Immature natural killer cell (primary cell): ENCODE data around the gene CNOT6L. TPM values are rescaled to one million over a fixed set of nuclear protein-coding genes. Genes with fewer than 3 reads are reported as not detected.
"Not testable (repeated sequence)": the region's sequence is repeated elsewhere in the genome, so short reads cannot be mapped to it uniquely, and the experiment has no call there.

Source experiments
- DNase-seq, 3 donors: peaks; one replicate each; pipeline ENCODE4 v3.0.0; 2022; ENCODE audit warnings: mixed read lengths in 1 of 3
- H3K27ac Mint-ChIP-seq, 6 donors: one replicate each; pipeline ENCODE4 v1.8.0; 2020; ENCODE audit warnings: mixed read lengths in 6 of 6, mild to moderate bottlenecking in 5 of 6, inconsistent platforms in 4 of 6, moderate library complexity in 3 of 6
- H3K27me3 Mint-ChIP-seq, 3 donors: one replicate each; pipeline ENCODE4 v1.8.0; 2020 to 2021; ENCODE audit warnings: low read depth in 3 of 3, mild to moderate bottlenecking in 3 of 3, mixed read lengths in 3 of 3, moderate library complexity in 3 of 3, inconsistent platforms in 1 of 3
- H3K36me3 Mint-ChIP-seq, 3 donors: one replicate each; pipeline ENCODE4 v1.8.0; 2020; ENCODE audit warnings: mixed read lengths in 3 of 3, inconsistent platforms in 2 of 3, mild to moderate bottlenecking in 2 of 3
- H3K4me1 Mint-ChIP-seq, 2 donors: one replicate each; pipeline ENCODE4 v1.8.0; 2020; ENCODE audit warnings: inconsistent platforms in 2 of 2, mild to moderate bottlenecking in 2 of 2, mixed read lengths in 2 of 2, moderate library complexity in 1 of 2
- H3K4me3 Mint-ChIP-seq, 5 donors: one replicate each; pipeline ENCODE4 v1.8.0; 2020; ENCODE audit warnings: mild to moderate bottlenecking in 5 of 5, mixed read lengths in 5 of 5, inconsistent platforms in 3 of 5, moderate library complexity in 3 of 5
- H3K9me3 Mint-ChIP-seq, 6 donors: one replicate each; pipeline ENCODE4 v1.8.0; 2020; ENCODE audit warnings: mild to moderate bottlenecking in 6 of 6, mixed read lengths in 6 of 6, inconsistent platforms in 4 of 6, moderate library complexity in 3 of 6
- polyA plus RNA-seq, 3 donors: library from polyadenylated mRNA; unstranded; fragments of 300-500 nt; fragmentation: Illumina TruSeq; gene quantifications; one replicate each; pipeline ENCODE4 v1.2.3, GENCODE V29; 2021

Gene CNOT6L
- polyA plus RNA-seq, 3 donors from 2014 or later: 26.0 to 61.8 (median 46.4) TPM

DNA sequence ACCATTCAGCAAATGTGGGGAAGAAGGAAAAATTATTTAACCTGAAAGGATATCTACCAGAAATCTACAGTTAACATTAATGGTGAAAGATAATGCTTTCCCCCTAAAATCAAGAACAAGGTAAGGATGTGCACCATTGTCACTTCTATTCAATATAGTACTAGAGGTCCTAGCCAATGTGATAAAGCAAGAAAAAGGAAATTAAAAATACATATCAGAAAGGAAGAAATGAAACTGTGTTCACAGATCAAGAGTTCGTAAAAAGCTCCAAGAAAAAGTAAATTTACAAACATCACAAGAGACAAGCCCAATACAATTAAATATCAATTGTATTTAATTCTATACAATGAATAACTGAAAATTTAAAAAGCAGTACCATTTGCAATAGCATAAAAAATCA lies 57.6 kb downstream of the CNOT6L start:
- peaks cover 6 to 17% (median 12%) of the 10 kb centered on the region in 6 donors for H3K9me3 Mint-ChIP-seq
- H3K4me1 Mint-ChIP-seq: peaks cover 53 to 94% of the 10 kb centered on the region in 2 donors
- H3K4me3 Mint-ChIP-seq: no peak overlapping the region
- peak overlapping the region in 2 of 6 donors; percentile 4 to 48 for H3K27ac Mint-ChIP-seq
- peaks cover 32 to 41% (median 34%) of the 10 kb centered on the region in 3 donors for H3K36me3 Mint-ChIP-seq
- no peak for DNase-seq
- peaks cover 0 to 6% (median 3%) of the 10 kb centered on the region in 3 donors for H3K27me3 Mint-ChIP-seq

DNA sequence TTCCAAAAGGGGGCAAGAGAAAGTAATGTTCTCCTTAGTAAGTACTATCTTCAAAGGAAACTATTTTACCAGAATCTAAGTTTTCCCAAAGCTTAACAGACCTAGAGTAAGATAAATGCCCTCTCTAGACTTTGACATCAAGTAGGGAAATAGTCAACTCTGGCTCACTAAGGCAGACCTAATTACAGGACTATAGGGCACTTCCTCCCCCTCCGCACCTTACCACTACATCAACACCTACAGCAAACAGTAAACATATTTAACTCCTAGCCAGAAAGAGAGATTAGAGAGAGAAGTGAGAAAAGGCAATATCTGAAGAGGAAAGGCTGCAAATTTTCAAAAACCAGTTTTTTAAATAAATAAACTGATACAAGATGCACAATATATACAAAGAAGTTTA lies 60.4 kb downstream of the CNOT6L start:
- H3K4me1 Mint-ChIP-seq: peaks cover 47 to 86% of the 10 kb centered on the region in 2 donors
- peak overlapping the region; percentile 38 to 82 (median 66) for H3K27ac Mint-ChIP-seq
- peaks cover 0 to 8% (median 6%) of the 10 kb centered on the region in 3 donors for H3K27me3 Mint-ChIP-seq
- H3K4me3 Mint-ChIP-seq: peak overlapping the region in 2 of 5 donors; percentile 23 to 54
- H3K9me3 Mint-ChIP-seq: peaks cover 6 to 17% (median 12%) of the 10 kb centered on the region in 6 donors
- no peak for DNase-seq
- H3K36me3 Mint-ChIP-seq: peaks cover 36 to 53% (median 38%) of the 10 kb centered on the region in 3 donors

DNA sequence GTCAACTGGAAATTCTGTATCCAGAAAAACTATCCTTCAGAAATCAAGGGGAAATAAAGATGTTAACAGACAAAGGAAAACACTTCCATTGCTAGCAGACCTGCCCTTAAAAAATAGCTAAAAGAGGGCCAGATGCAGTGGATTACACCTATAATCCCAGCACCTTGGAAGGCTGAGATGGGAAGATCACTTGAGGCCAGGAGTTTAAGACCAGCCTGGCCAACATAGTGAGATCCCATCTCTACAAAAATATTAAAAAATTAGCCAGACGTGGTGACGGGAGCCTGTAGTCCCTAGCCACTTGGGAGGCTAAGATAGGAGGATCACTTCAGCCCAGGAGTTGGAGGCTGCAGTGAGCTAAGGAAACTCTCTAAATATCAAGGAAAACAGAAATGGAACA lies 67.4 kb downstream of the CNOT6L start:
- H3K9me3 Mint-ChIP-seq: no peaks in the 10 kb centered on the region
- no peak overlapping the region for H3K4me3 Mint-ChIP-seq
- H3K27ac Mint-ChIP-seq: peak overlapping the region in 4 of 6 donors; percentile 11 to 72 (median 43)
- DNase-seq: no peak
- peaks cover 20 to 41% (median 22%) of the 10 kb centered on the region in 3 donors for H3K36me3 Mint-ChIP-seq
- peaks cover 35 to 74% of the 10 kb centered on the region in 2 donors for H3K4me1 Mint-ChIP-seq
- H3K27me3 Mint-ChIP-seq: peaks cover 0 to 11% (median 2%) of the 10 kb centered on the region in 3 donors

DNA sequence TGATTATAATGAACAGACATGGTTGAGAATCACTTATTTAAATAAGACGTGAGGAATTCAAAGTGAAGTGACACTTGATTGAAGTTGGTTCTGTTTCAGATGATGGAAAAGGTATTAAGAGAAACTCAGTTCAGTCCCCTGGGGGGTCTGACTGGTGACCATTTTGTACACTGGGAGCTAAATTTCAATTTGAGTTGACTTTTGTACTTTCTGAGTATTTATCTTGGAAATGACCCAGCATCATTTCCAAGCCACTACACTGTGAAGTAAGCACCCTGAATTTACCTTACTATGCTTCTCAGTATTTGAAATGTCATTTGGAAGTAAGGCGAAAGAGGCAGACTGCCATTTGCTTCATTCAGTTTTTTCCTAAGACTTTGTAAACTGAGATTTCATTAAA lies 73.4 kb downstream of the CNOT6L start:
- no peak overlapping the region for H3K4me3 Mint-ChIP-seq
- H3K27me3 Mint-ChIP-seq: peaks cover 0 to 5% (median 4%) of the 10 kb centered on the region in 3 donors
- H3K9me3 Mint-ChIP-seq: no peaks in the 10 kb centered on the region
- peaks cover 31 to 75% of the 10 kb centered on the region in 2 donors for H3K4me1 Mint-ChIP-seq
- DNase-seq: no peak
- H3K36me3 Mint-ChIP-seq: peaks cover 8 to 25% (median 14%) of the 10 kb centered on the region in 3 donors
- peak overlapping the region in 4 of 6 donors; percentile 23 to 64 (median 48) for H3K27ac Mint-ChIP-seq

DNA sequence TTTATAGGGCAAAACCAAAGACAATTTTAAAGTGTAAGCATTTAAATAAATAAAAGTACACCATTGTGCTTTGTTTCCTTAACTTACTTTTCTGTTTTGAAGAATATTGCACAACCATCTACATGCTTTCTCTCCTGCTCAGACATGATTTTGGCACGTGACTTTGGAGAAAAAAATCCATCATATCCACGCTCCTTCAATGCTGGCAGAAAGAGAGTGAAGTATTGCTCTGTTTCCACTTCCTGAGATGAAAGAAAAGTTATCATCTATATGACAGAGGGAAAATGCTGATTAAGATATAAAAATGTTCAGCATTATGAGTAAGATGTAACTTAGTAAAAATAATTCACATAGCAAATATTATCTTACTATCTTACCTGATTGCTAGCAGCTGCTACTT lies 77.1 kb downstream of the CNOT6L start:
- H3K4me3 Mint-ChIP-seq: no peak overlapping the region
- no peaks in the 10 kb centered on the region for H3K9me3 Mint-ChIP-seq
- DNase-seq: no peak
- peaks cover 4 to 22% (median 9%) of the 10 kb centered on the region in 3 donors for H3K36me3 Mint-ChIP-seq
- H3K27me3 Mint-ChIP-seq: peaks cover 0 to 2% (median 0%) of the 10 kb centered on the region in 3 donors
- H3K27ac Mint-ChIP-seq: peak overlapping the region in 3 of 6 donors; percentile 38 to 43 (median 43)
- peaks cover 26 to 70% of the 10 kb centered on the region in 2 donors for H3K4me1 Mint-ChIP-seq

DNA sequence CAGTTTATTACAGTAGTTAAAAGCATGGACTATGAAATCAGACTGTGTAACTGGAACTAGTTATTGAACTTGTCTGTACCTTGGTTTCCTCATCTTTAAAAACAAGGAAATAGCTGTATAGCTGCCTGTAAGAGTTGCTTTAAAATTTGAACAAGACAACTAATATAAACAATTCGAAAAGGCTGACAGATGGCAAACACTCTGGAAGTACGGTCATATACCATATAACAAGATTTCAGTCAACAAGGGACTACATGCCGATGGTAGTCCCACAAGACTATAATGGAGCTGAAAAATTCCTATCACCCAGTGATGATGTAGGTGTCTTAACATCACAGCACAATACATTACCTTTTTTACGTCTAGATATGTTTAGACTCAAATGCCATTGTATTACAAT lies 78.7 kb downstream of the CNOT6L start:
- H3K27ac Mint-ChIP-seq: peak overlapping the region in 1 of 6 donors; percentile 57
- H3K27me3 Mint-ChIP-seq: peaks cover 0 to 2% (median 1%) of the 10 kb centered on the region in 3 donors
- H3K9me3 Mint-ChIP-seq: no peaks in the 10 kb centered on the region
- peaks cover 36 to 74% of the 10 kb centered on the region in 2 donors for H3K4me1 Mint-ChIP-seq
- H3K4me3 Mint-ChIP-seq: no peak overlapping the region
- H3K36me3 Mint-ChIP-seq: peaks cover 4 to 25% (median 11%) of the 10 kb centered on the region in 3 donors
- DNase-seq: no peak

DNA sequence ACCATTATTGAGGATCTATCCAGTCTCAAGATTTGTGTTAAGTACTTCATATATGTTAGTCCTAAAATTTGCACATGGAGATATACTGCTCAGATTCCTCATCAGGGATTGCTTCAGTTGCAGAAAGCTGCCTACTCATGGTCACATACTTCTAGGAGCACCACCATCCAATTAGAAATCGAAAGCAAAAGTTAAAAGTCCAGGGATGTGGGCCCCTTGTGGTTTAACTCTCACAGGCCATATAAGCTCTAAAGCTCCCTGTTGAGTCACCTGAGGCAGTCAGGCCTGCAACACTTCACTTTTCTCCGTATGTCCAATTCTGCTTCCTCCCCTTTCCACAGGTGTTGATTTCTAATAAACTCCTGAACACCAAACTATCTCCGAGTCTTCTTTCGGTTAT lies 84.2 kb downstream of the CNOT6L start:
- H3K27me3 Mint-ChIP-seq: peaks cover 0 to 2% (median 0%) of the 10 kb centered on the region in 3 donors
- peak overlapping the region; percentile 58 to 94 (median 88) for H3K27ac Mint-ChIP-seq
- peaks cover 54 to 90% of the 10 kb centered on the region in 2 donors for H3K4me1 Mint-ChIP-seq
- DNase-seq: peak; percentile 56 to 69 (median 64)
- H3K9me3 Mint-ChIP-seq: no peaks in the 10 kb centered on the region
- peak overlapping the region; percentile 59 to 88 (median 76) for H3K4me3 Mint-ChIP-seq
- H3K36me3 Mint-ChIP-seq: peaks cover 0 to 24% (median 12%) of the 10 kb centered on the region in 3 donors

DNA sequence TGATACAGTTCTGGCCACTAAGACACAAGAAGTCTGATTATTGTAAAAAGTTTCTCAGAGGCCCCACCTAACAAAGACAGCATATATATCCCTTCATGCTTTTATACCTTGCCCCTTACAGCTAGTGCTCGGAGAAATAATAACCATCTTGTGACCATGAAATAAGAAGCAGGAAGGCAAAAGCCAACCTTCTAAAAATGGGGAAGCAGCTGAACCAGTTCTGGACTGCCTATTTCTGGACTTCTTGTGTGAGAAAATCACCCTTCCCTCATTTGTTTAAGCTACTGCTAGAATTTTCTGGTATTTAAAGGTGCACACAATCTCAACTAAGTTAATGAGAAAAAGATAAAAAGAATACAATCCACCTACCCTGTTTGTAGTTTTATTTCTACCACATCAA lies 87.5 kb downstream of the CNOT6L start:
- H3K9me3 Mint-ChIP-seq: no peaks in the 10 kb centered on the region
- H3K4me1 Mint-ChIP-seq: peaks cover 49 to 94% of the 10 kb centered on the region in 2 donors
- peaks cover 0 to 2% (median 0%) of the 10 kb centered on the region in 3 donors for H3K27me3 Mint-ChIP-seq
- H3K27ac Mint-ChIP-seq: peak overlapping the region in 5 of 6 donors; percentile 12 to 67 (median 40)
- DNase-seq: no peak
- no peak overlapping the region for H3K4me3 Mint-ChIP-seq
- peaks cover 0 to 23% (median 13%) of the 10 kb centered on the region in 3 donors for H3K36me3 Mint-ChIP-seq

DNA sequence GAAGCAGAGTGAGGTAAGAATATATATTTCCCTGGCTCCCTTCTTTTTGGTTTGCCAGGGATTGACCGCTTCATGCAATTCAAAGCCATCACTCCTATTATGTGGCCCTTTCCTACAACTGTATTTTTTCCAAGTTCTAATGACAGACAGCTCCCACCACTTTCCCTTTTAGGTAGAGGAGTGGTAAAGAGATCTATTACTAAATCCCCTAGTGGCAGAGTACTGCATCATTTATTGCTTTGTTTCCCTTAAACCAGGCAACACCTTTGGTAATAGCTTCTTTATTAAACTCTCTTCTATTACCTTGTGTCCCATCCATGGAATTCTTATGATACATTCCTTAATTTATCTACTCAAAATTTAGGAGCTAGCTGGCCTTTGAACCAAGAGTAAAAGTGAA lies 90.7 kb downstream of the CNOT6L start:
- H3K4me1 Mint-ChIP-seq: peaks cover 25 to 74% of the 10 kb centered on the region in 2 donors

DNA sequence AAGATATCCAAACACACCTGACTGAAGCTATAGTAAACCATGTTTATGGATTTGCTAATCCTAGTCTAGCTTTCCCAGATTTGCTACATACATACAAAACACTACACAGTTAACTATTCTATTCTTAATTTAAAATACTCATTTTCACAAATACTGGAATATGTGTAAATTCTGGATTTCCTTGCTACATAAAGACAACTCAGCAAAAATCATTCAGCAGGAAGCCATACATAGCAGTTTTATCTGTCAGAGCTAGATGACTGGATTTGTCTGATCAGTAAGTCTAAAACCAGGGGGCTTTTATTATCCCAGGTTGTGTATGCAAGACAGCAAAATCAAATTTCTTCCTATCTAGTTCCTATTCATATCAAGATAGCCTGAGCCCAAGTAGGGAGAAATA lies 98.1 kb downstream of the CNOT6L start:
- peaks cover 11 to 35% (median 15%) of the 10 kb centered on the region in 3 donors for H3K36me3 Mint-ChIP-seq
- DNase-seq: no peak
- H3K27me3 Mint-ChIP-seq: peaks cover 0 to 3% (median 0%) of the 10 kb centered on the region in 3 donors
- H3K4me3 Mint-ChIP-seq: no peak overlapping the region
- no peaks in the 10 kb centered on the region for H3K9me3 Mint-ChIP-seq
- peaks cover 5 to 44% of the 10 kb centered on the region in 2 donors for H3K4me1 Mint-ChIP-seq
- H3K27ac Mint-ChIP-seq: peak overlapping the region in 1 of 6 donors; percentile 45

More for the DNA sequence above, 90.7 kb downstream of the CNOT6L start:
- Mint-ChIP-seq H3K4me3 (no peak overlapping the region), H3K27me3 (no peaks in the 10 kb centered on the region), H3K36me3 (peaks cover 0 to 39% (median 13%) of the 10 kb centered on the region in 3 donors), H3K9me3 (no peaks in the 10 kb centered on the region), H3K27ac (peak overlapping the region in 5 of 6 donors; percentile 25 to 71 (median 53))
- no peak for DNase-seq

DNA sequence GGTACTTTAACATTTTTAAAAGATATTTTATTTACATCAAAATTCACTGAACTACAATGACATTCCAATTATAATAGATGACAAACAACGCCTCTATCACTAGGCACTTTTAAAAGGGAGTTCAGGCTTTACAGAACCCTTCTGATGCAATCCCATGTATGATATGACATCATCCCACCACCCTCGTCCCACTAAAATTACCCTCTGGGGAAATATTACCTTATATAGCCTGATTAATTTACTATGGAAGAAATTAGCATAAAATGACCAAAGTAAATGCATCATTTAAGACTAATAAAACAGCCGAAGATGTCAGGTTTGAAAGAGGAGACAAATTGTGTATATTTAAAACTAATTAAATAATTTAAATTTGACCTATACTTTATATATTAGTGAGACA lies 100.7 kb downstream of the CNOT6L start:
- not testable (repeated sequence) for H3K9me3 Mint-ChIP-seq, H3K27ac Mint-ChIP-seq, H3K27me3 Mint-ChIP-seq, DNase-seq, H3K4me3 Mint-ChIP-seq
- peaks cover 11 to 26% (median 21%) of the 10 kb centered on the region in 3 donors for H3K36me3 Mint-ChIP-seq
- peaks cover 8 to 56% of the 10 kb centered on the region in 2 donors for H3K4me1 Mint-ChIP-seq

DNA sequence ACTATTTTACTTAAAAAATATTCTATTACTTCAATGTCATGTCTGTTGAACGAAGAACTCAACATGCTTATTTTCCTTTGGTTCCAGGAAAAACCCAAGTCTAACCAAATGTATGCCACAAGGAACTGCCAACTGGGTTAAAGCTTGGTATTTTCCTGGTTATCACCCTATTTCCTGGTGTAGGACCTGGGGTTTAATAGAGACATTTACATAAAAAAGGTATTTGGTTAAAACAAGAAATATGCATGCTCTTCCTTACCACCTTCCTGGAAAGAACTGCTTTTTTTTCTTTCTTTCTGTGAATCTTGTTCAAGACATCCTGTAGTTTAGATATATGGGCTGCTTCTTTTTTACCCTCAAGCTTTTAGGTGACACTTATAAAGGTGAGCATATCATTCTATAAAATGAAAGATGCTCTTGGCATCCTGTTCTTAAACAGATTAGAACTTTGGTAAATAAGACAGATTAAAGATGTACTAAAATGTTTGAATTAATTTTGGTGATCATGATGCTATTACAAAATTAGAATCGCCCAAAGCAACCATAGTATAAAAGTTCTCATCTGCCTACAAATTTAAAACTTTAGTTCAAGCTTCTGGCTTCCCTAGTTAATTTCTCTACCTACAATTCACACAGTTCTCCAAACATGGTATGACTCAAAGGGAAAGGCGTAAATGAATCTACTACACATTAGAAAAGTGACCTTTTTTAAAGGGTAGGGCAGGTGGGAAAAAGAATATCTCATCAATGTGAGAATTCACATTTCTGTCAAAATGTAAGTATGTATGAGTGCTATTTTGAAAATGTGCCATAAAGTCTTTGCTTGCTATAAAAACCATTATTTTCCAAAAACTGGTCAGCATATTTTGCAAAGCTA lies 103.5 kb downstream of the CNOT6L start:
- peak overlapping the region in 5 of 6 donors; percentile 39 to 82 (median 64) for H3K27ac Mint-ChIP-seq
- peaks cover 6 to 15% (median 7%) of the 10 kb centered on the region in 3 donors for H3K27me3 Mint-ChIP-seq
- no peak overlapping the region for H3K4me3 Mint-ChIP-seq
- no peak for DNase-seq
- peaks cover 18 to 29% (median 22%) of the 10 kb centered on the region in 3 donors for H3K36me3 Mint-ChIP-seq
- H3K9me3 Mint-ChIP-seq: no peaks in the 10 kb centered on the region
- H3K4me1 Mint-ChIP-seq: peaks cover 12 to 59% of the 10 kb centered on the region in 2 donors

DNA sequence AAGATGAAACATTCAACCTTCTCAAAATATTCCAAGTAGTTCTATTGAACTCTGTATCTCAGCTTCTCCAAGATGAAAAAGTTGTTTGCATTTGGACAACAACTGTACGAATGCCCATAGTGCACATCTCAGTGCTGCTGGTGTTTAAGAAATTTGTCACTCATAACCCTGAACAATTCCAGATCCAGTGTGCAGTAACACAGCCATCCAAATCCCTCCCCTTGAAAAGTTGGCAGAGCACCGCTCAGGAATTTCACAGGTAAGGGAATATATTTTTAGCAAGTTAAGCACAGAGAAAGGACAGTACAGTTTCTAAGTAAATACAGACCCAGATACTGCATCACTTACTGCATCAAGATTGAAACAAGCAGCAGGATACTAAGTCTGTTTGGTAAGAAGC lies 104.7 kb downstream of the CNOT6L start:
- Mint-ChIP-seq H3K36me3 (peaks cover 16 to 23% (median 17%) of the 10 kb centered on the region in 3 donors), H3K9me3 (no peaks in the 10 kb centered on the region), H3K4me1 (peaks cover 15 to 62% of the 10 kb centered on the region in 2 donors), H3K27ac (peak overlapping the region in 4 of 6 donors; percentile 4 to 77 (median 58)), H3K27me3 (peaks cover 7 to 23% (median 9%) of the 10 kb centered on the region in 3 donors), H3K4me3 (no peak overlapping the region)
- DNase-seq: no peak

DNA sequence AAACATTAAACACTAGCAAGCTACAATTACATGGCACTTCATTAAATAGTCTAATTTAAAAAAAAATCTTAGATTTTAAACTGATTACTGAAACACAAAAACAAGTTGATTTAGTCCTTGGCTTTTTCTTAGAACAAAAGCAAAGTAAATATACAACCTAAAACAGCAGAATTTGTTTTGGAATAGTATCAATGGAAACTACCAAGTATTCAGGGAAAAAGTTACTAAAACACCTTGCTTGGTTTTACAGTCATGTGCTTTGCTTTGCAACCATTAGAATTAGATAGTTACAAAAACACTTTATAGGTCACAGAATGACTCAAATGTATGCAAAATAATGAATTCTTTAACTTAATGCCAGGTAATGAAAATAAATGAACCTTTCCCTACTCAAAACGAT lies 105.3 kb downstream of the CNOT6L start:
- H3K36me3 Mint-ChIP-seq: peaks cover 11 to 18% (median 13%) of the 10 kb centered on the region in 3 donors
- peaks cover 9 to 22% (median 10%) of the 10 kb centered on the region in 3 donors for H3K27me3 Mint-ChIP-seq
- no peak overlapping the region for H3K4me3 Mint-ChIP-seq

More for the DNA sequence above, 105.3 kb downstream of the CNOT6L start:
- no peak for DNase-seq
- no peaks in the 10 kb centered on the region for H3K9me3 Mint-ChIP-seq
- H3K4me1 Mint-ChIP-seq: peaks cover 15 to 57% of the 10 kb centered on the region in 2 donors
- H3K27ac Mint-ChIP-seq: no peak overlapping the region
